Panc1 (cell line): ENCODE measurements around the gene RHBDF2.

ENCODE experiments used
- POLR2AphosphoS5 ChIP-seq: IDR thresholded peaks from 2 replicates; pipeline ENCODE4 v1.6.1; 2012; ENCODE audit warnings: mild to moderate bottlenecking, low read depth, low read length, moderate library complexity
- SIN3A ChIP-seq: IDR thresholded peaks from 2 replicates; pipeline ENCODE4 v1.6.1; 2012; ENCODE audit warnings: low read depth, mild to moderate bottlenecking, low read length, moderate library complexity, borderline replicate concordance; ENCODE audit not compliant: insufficient read depth
- TCF7L2 ChIP-seq: IDR thresholded peaks from 2 replicates; pipeline ENCODE4 v1.6.1; 2011; ENCODE audit warnings: mild to moderate bottlenecking, low read depth, low read length, inconsistent platforms
- TF ChIP-seq, protein P1 (sequence below): fragments of 450-650 bp; IDR thresholded peaks from 2 replicates; pipeline ENCODE4 v1.5.1; 2017; ENCODE audit warnings: mild to moderate bottlenecking
- TF ChIP-seq, protein P2 (sequence below), 2 experiments: IDR thresholded peaks; 2 replicates each; pipeline ENCODE4 v1.6.1; 2011 to 2012; ENCODE audit warnings: low read depth in 2 of 2, control low read depth in 1 of 2, low read length in 1 of 2, mild to moderate bottlenecking in 1 of 2, moderate library complexity in 1 of 2; ENCODE audit not compliant: insufficient read depth in 1 of 2

GRCh38 chr17:76439314-76439928 lies 61.8 kb downstream of the RHBDF2 start:
- TF ChIP-seq, protein P1, sequence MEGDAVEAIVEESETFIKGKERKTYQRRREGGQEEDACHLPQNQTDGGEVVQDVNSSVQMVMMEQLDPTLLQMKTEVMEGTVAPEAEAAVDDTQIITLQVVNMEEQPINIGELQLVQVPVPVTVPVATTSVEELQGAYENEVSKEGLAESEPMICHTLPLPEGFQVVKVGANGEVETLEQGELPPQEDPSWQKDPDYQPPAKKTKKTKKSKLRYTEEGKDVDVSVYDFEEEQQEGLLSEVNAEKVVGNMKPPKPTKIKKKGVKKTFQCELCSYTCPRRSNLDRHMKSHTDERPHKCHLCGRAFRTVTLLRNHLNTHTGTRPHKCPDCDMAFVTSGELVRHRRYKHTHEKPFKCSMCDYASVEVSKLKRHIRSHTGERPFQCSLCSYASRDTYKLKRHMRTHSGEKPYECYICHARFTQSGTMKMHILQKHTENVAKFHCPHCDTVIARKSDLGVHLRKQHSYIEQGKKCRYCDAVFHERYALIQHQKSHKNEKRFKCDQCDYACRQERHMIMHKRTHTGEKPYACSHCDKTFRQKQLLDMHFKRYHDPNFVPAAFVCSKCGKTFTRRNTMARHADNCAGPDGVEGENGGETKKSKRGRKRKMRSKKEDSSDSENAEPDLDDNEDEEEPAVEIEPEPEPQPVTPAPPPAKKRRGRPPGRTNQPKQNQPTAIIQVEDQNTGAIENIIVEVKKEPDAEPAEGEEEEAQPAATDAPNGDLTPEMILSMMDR, result no peak
- TF ChIP-seq, protein P2, sequence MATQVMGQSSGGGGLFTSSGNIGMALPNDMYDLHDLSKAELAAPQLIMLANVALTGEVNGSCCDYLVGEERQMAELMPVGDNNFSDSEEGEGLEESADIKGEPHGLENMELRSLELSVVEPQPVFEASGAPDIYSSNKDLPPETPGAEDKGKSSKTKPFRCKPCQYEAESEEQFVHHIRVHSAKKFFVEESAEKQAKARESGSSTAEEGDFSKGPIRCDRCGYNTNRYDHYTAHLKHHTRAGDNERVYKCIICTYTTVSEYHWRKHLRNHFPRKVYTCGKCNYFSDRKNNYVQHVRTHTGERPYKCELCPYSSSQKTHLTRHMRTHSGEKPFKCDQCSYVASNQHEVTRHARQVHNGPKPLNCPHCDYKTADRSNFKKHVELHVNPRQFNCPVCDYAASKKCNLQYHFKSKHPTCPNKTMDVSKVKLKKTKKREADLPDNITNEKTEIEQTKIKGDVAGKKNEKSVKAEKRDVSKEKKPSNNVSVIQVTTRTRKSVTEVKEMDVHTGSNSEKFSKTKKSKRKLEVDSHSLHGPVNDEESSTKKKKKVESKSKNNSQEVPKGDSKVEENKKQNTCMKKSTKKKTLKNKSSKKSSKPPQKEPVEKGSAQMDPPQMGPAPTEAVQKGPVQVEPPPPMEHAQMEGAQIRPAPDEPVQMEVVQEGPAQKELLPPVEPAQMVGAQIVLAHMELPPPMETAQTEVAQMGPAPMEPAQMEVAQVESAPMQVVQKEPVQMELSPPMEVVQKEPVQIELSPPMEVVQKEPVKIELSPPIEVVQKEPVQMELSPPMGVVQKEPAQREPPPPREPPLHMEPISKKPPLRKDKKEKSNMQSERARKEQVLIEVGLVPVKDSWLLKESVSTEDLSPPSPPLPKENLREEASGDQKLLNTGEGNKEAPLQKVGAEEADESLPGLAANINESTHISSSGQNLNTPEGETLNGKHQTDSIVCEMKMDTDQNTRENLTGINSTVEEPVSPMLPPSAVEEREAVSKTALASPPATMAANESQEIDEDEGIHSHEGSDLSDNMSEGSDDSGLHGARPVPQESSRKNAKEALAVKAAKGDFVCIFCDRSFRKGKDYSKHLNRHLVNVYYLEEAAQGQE (IDR thresholded peaks at IDR 0.05; ENCODE audit: insufficient read depth in 1 of 2, low read depth in 2 of 2, low read length in 1 of 2), result no peak
- TF ChIP-seq POLR2AphosphoS5 (no peak), SIN3A (no peak), TCF7L2 (no peak)
